ENCODE results near the gene FBXW7.
"Not testable (repeated sequence)": the region's sequence is repeated elsewhere in the genome, so short reads cannot be mapped to it uniquely, and the experiment has no call there.

- not testable (repeated sequence) for TF ChIP-seq MAX (IDR thresholded peaks at IDR 0.05); CTCF (IDR thresholded peaks at IDR 0.05 in 2 of 3, conservative IDR thresholded peaks at IDR 0.05 in 1 of 3; ENCODE audit: borderline replicate concordance in 1 of 3, insufficient read depth in 1 of 3, low read depth in 2 of 3, low read length in 2 of 3); EZH2 (IDR thresholded peaks at IDR 0.05); TCF7L2 (IDR thresholded peaks at IDR 0.05; ENCODE audit: borderline replicate concordance, extremely low read depth, insufficient read depth, insufficient read length); SP1 (IDR thresholded peaks at IDR 0.05; ENCODE audit: low read depth); POLR2A (IDR thresholded peaks at IDR 0.05; ENCODE audit: borderline replicate concordance, extremely low read depth, insufficient read depth, insufficient read length); POLR2AphosphoS5 (IDR thresholded peaks at IDR 0.05; ENCODE audit: low read depth, low read length)
- TF ChIP-seq, protein P1, sequence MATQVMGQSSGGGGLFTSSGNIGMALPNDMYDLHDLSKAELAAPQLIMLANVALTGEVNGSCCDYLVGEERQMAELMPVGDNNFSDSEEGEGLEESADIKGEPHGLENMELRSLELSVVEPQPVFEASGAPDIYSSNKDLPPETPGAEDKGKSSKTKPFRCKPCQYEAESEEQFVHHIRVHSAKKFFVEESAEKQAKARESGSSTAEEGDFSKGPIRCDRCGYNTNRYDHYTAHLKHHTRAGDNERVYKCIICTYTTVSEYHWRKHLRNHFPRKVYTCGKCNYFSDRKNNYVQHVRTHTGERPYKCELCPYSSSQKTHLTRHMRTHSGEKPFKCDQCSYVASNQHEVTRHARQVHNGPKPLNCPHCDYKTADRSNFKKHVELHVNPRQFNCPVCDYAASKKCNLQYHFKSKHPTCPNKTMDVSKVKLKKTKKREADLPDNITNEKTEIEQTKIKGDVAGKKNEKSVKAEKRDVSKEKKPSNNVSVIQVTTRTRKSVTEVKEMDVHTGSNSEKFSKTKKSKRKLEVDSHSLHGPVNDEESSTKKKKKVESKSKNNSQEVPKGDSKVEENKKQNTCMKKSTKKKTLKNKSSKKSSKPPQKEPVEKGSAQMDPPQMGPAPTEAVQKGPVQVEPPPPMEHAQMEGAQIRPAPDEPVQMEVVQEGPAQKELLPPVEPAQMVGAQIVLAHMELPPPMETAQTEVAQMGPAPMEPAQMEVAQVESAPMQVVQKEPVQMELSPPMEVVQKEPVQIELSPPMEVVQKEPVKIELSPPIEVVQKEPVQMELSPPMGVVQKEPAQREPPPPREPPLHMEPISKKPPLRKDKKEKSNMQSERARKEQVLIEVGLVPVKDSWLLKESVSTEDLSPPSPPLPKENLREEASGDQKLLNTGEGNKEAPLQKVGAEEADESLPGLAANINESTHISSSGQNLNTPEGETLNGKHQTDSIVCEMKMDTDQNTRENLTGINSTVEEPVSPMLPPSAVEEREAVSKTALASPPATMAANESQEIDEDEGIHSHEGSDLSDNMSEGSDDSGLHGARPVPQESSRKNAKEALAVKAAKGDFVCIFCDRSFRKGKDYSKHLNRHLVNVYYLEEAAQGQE (IDR thresholded peaks at IDR 0.05; ENCODE audit: low read depth) = not testable (repeated sequence)
- TF ChIP-seq, protein P2, sequence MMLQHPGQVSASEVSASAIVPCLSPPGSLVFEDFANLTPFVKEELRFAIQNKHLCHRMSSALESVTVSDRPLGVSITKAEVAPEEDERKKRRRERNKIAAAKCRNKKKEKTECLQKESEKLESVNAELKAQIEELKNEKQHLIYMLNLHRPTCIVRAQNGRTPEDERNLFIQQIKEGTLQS (IDR thresholded peaks at IDR 0.05) = not testable (repeated sequence)
Measured at GRCh38 chr4:152544533-152544932, 8.6 kb upstream of the FBXW7 start.

All from HCT116 (cell line).